ENCODE results near the gene RNU1-2. TPM values are rescaled to one million over a fixed set of nuclear protein-coding genes. Genes with fewer than 3 reads are reported as not detected.
"Not testable (repeated sequence)": the region's sequence is repeated elsewhere in the genome, so short reads cannot be mapped to it uniquely, and the experiment has no call there.

Gene RNU1-2
- total RNA-seq, 2 experiments from 2014 or later = 1,573 to 2,291 TPM

DNA sequence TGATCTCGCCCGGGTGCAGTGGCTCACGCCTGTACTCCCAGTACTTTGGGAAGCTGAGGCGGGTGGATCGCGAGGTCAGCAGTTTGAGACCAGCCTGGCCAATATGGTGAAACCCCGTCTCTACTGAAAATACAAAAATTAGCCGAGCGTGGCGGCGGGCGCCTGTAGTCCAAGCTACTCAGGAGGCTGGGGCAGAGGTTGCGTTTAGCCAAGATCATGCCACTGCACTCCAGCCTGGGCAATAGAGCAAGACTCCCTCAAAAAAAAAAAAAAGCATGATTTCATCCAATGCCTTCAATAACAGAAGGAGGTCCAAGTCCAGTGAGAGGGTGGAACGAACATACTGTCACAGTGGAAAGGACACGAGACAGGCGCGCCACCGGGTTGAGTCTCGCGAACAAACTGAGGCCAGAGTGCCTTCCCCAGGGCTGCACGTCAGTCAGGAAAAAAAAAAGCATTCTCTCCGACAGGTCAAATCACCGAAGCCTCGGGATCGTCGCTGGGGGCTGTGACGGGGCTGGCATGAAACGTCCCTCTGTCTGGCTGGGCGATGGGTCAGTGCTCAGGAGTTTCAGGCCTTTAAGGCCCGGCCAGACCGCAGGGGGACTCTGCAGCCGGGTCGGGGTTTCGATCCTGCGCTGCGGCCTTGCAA is 17.5 kb downstream of the RNU1-2 start:
- Mint-ChIP-seq H3K36me3 (ENCODE audit: low read depth) (no peaks in the 10 kb centered on the region), H3K9me3 (ENCODE audit: low read depth) (no peaks in the 10 kb centered on the region), H3K27me3 (no peaks in the 10 kb centered on the region), H3K4me3 (peak overlapping the region; percentile 89), H3K4me1 (peaks cover 31% of the 10 kb centered on the region), H3K27ac (peak overlapping the region; percentile 69)
- CTCF ChIA-PET = no interaction called here
- DNase-seq = no peak
- intact Hi-C loops (cut with DNase I, micrococcal nuclease) = loop anchor here (1.0 to 5.0 kb wide), 6 partner anchors 8 to 696 kb away; partner anchors contain the start of gene NECAP2 (in 1 of the 2)
- POLR2A ChIA-PET = interaction anchor here (2.4 kb wide), 1 partner anchor 8 kb away, joined by 21 read pairs; no protein-coding TSS in a partner anchor
- no peak for ATAC-seq

GRCh38 chr1:16913833-16914662 is 18.3 kb downstream of the RNU1-2 start:
- CTCF ChIA-PET = interaction anchor here (1.0 kb wide), 1 partner anchor 46 kb away, joined by 3 read pairs; no protein-coding TSS in a partner anchor
- peak; percentile 96 for DNase-seq

DNA sequence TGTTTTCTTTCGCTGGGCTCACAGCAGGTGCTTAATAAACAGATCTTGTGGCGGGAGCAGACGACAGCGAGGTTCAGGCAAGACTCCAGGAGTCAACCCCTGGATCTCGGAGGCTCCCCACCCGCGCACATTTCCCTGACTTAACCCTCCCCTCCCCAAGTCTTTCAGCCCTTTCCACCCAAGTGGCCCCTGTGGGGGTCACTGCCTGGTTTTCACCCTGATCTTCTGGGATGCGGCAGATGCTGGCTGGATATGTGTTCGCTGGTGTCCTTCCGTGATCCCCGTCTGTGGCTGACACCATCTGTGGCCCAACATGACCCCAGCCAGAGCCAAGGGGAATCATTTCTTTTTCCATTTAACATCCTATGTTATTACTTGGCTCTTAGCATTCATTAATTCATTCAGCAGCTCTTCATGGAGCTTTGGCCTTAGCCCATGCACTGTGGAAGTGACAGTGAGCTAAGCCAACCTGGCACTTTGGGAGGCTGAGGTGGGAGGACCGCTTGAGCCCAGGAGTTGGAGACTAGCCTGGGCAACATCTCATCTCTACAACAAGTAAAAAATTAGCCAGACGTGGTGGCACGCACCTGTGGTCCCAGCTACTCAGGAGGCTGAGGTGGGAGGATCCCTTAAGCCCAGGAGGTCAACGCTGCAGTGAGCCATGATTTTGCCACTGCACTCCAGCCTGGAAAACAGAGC is 19.3 kb downstream of the RNU1-2 start:
- POLR2A ChIA-PET = interaction anchor here (0.6 to 2.4 kb wide), 3 partner anchors 10 to 96 kb away, joined by 3 to 21 read pairs (median 4); no protein-coding TSS in a partner anchor
- H3K9me3 Mint-ChIP-seq (ENCODE audit: low read depth); ATAC-seq; H3K36me3 Mint-ChIP-seq (ENCODE audit: low read depth); H3K27me3 Mint-ChIP-seq; DNase-seq: not testable (repeated sequence)
- intact Hi-C loops (cut with DNase I, micrococcal nuclease) = loop anchor here in 1 of 2 experiments (1.0 to 5.0 kb wide), 7 partner anchors 19 to 698 kb away; partner anchors contain the start of genes ATP13A2, NBPF1, NECAP2 and SDHB
- peak overlapping the region; percentile 83 for H3K27ac Mint-ChIP-seq
- peaks cover 29% of the 10 kb centered on the region for H3K4me1 Mint-ChIP-seq
- CTCF ChIA-PET = interaction anchor here (0.6 to 1.0 kb wide), 2 partner anchors 45 to 907 kb away, joined by 3 read pairs; no protein-coding TSS in a partner anchor
- peak overlapping the region; percentile 89 for H3K4me3 Mint-ChIP-seq

More at GRCh38 chr1:16913833-16914662, 18.3 kb downstream of the RNU1-2 start:
- no peaks in the 10 kb centered on the region for H3K27me3 Mint-ChIP-seq
- intact Hi-C loops (cut with DNase I, micrococcal nuclease) = loop anchor here (1.0 to 5.0 kb wide), 10 partner anchors 9 to 697 kb away; partner anchors contain the start of genes ATP13A2 (in 1 of the 2), NBPF1 (in 1 of the 2), NECAP2 (in 1 of the 2) and SDHB (in 1 of the 2)
- H3K9me3 Mint-ChIP-seq (ENCODE audit: low read depth) = no peaks in the 10 kb centered on the region
- peak; percentile 96 for ATAC-seq
- peak overlapping the region; percentile 83 for H3K27ac Mint-ChIP-seq
- no peaks in the 10 kb centered on the region for H3K36me3 Mint-ChIP-seq (ENCODE audit: low read depth)
- POLR2A ChIA-PET = interaction anchor here (1.9 to 2.4 kb wide), 2 partner anchors 9 to 18 kb away, joined by 4 to 21 read pairs; no protein-coding TSS in a partner anchor
- peaks cover 31% of the 10 kb centered on the region for H3K4me1 Mint-ChIP-seq
- H3K4me3 Mint-ChIP-seq = peak overlapping the region; percentile 89

- intact Hi-C loops (cut with DNase I, micrococcal nuclease) = no loop called here
- H3K4me1 Mint-ChIP-seq = peaks cover 29% of the 10 kb centered on the region
- H3K27ac Mint-ChIP-seq = no peak overlapping the region
- ATAC-seq = no peak
- CTCF ChIA-PET = interaction anchor here (0.6 kb wide), 1 partner anchor 908 kb away, joined by 3 read pairs; no protein-coding TSS in a partner anchor
- no peaks in the 10 kb centered on the region for H3K36me3 Mint-ChIP-seq (ENCODE audit: low read depth)
- POLR2A ChIA-PET = interaction anchor here (0.6 to 2.4 kb wide), 3 partner anchors 10 to 95 kb away, joined by 3 to 21 read pairs (median 4); no protein-coding TSS in a partner anchor
- DNase-seq = no peak
- H3K27me3 Mint-ChIP-seq = no peaks in the 10 kb centered on the region
- H3K9me3 Mint-ChIP-seq (ENCODE audit: low read depth) = no peaks in the 10 kb centered on the region
- H3K4me3 Mint-ChIP-seq = peak overlapping the region; percentile 89
Observed at GRCh38 chr1:16915627-16915973, 19.8 kb downstream of the RNU1-2 start.

DNA sequence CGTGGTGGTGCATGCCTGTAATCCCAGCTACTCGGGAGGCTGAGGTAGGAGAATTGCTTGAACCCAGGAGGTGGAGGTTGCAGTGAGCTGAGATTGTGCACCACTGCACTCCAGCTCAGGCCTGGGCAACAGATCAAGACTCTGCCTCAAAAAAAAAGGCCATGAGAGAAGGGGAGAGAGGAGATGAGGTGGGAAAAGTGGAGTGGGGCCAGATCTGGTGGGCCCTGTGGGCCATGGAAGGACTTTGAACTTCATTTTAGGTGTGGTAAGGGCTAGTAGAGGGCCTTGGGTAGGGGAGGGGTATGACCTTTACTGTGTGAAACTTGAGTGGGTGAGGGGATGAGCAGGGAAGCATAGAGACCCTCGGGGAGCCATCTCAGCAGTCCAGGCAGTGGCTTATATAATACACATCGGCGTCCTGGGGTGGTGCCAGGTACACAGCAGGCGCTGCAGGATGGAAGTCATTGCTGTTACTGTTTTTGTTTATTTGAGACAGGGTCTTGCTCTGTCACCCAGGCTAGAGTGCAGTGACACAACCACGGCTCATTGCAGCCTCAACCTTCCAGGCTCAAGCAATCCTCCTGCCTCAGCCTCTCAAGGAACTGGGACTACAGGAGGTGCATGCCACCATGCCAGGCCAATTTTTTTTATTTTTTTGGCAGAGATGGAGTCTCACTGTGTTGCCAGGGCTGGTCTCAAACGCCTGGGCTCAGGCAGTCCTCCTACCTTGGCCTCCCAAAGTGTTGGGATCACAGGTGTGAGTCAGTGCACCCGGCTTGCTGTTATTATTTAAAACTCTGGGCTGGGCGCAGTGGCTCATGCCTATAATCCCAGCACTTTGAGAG is 20.5 kb downstream of the RNU1-2 start:
- ATAC-seq; H3K36me3 Mint-ChIP-seq (ENCODE audit: low read depth); intact Hi-C loops (cut with DNase I, micrococcal nuclease); H3K27me3 Mint-ChIP-seq; DNase-seq; H3K4me3 Mint-ChIP-seq; H3K9me3 Mint-ChIP-seq (ENCODE audit: low read depth); CTCF ChIA-PET: not testable (repeated sequence)
- H3K4me1 Mint-ChIP-seq = peaks cover 34% of the 10 kb centered on the region
- H3K27ac Mint-ChIP-seq = peak overlapping the region; percentile 1
- POLR2A ChIA-PET = interaction anchor here (0.6 to 1.9 kb wide), 2 partner anchors 20 to 94 kb away, joined by 3 to 4 read pairs; no protein-coding TSS in a partner anchor

GRCh38 chr1:16918371-16918770 is 22.6 kb downstream of the RNU1-2 start:
- ChIA-PET POLR2A (no interaction called here), CTCF (interaction anchor here (0.6 to 0.9 kb wide), 2 partner anchors 12 to 512 kb away, joined by 3 read pairs; no protein-coding TSS in a partner anchor)
- Mint-ChIP-seq H3K27ac (no peak overlapping the region), H3K36me3 (ENCODE audit: low read depth) (no peaks in the 10 kb centered on the region), H3K4me3 (no peak overlapping the region), H3K9me3 (ENCODE audit: low read depth) (no peaks in the 10 kb centered on the region), H3K4me1 (peaks cover 32% of the 10 kb centered on the region), H3K27me3 (no peaks in the 10 kb centered on the region)
- intact Hi-C loops (cut with DNase I, micrococcal nuclease) = no loop called here
- no peak for DNase-seq
- no peak for ATAC-seq

- H3K4me1 Mint-ChIP-seq = peaks cover 28% of the 10 kb centered on the region
- ATAC-seq; DNase-seq; H3K27me3 Mint-ChIP-seq; intact Hi-C loops (cut with DNase I, micrococcal nuclease); H3K4me3 Mint-ChIP-seq; H3K9me3 Mint-ChIP-seq (ENCODE audit: low read depth); H3K36me3 Mint-ChIP-seq (ENCODE audit: low read depth); H3K27ac Mint-ChIP-seq: not testable (repeated sequence)
- CTCF ChIA-PET = interaction anchor here (0.6 to 0.9 kb wide), 4 partner anchors 10 to 513 kb away, joined by 3 read pairs; no protein-coding TSS in a partner anchor
- POLR2A ChIA-PET = interaction anchor here (0.6 kb wide), 1 partner anchor 14 kb away, joined by 3 read pairs; no protein-coding TSS in a partner anchor
Observed at GRCh38 chr1:16918936-16919665, 23.3 kb downstream of the RNU1-2 start.

- Mint-ChIP-seq H3K4me3 (no peak overlapping the region), H3K9me3 (ENCODE audit: low read depth) (no peaks in the 10 kb centered on the region), H3K27me3 (no peaks in the 10 kb centered on the region), H3K36me3 (ENCODE audit: low read depth) (no peaks in the 10 kb centered on the region), H3K27ac (no peak overlapping the region), H3K4me1 (peaks cover 19% of the 10 kb centered on the region)
- CTCF ChIA-PET = interaction anchor here (0.6 kb wide), 1 partner anchor 165 kb away, joined by 3 read pairs; no protein-coding TSS in a partner anchor
- ATAC-seq (no peak), DNase-seq (no peak)
- intact Hi-C loops (cut with DNase I, micrococcal nuclease) = no loop called here
- POLR2A ChIA-PET = no interaction called here
Observed at GRCh38 chr1:16920951-16921350, 25.2 kb downstream of the RNU1-2 start.

- intact Hi-C loops (cut with DNase I, micrococcal nuclease) = no loop called here
- peak; percentile 76 for DNase-seq
- peak within 1 kb of the TSS; percentile 74 for H3K27ac Mint-ChIP-seq
- peak within 1 kb of the TSS; percentile 61 for H3K4me3 Mint-ChIP-seq
- peak; percentile 86 for ATAC-seq
- H3K27me3 Mint-ChIP-seq = no peaks in the 10 kb centered on the region
- POLR2A ChIA-PET = no interaction called here
- no peaks in the 10 kb centered on the region for H3K36me3 Mint-ChIP-seq (ENCODE audit: low read depth)
- H3K4me1 Mint-ChIP-seq = peaks cover 16% of the 10 kb centered on the region
- H3K9me3 Mint-ChIP-seq (ENCODE audit: low read depth) = no peaks in the 10 kb centered on the region
- CTCF ChIA-PET = interaction anchor here (1.0 kb wide), 1 partner anchor 212 kb away, joined by 3 read pairs; no protein-coding TSS in a partner anchor
Observed at GRCh38 chr1:16921391-16922185, 25.8 kb downstream of the RNU1-2 start, which contains the start of gene CROCC. Gene CROCC, plus strand, starts transcription at chr1:16921931. Its CDS starts 88 bp downstream, at chr1:16922019.
